T-helper 17 cell (primary cell): ENCODE measurements around the gene BEGAIN. TPM values are rescaled to one million over a fixed set of nuclear protein-coding genes. Genes with fewer than 3 reads are reported as not detected.
"Not testable (repeated sequence)": the region's sequence is repeated elsewhere in the genome, so short reads cannot be mapped to it uniquely, and the experiment has no call there.

Experiments
- ATAC-seq: fragments of 150-1000 bp; cut with Tn5 transposase; 2 replicates; pipeline ENCODE4 v1.10.0; 2021; ENCODE audit warnings: mild to moderate bottlenecking, moderate library complexity
- DNase-seq, 3 donors: peaks; one replicate each; pipeline versions ENCODE4 v3.0.0 to v3.0.0-alpha.2; 2020 to 2021
- H3K9me3 ChIP-seq: one replicate; pipeline ENCODE4 v1.7.0; 2013; ENCODE audit warnings: low read length, mild to moderate bottlenecking; ENCODE audit not compliant: control insufficient read depth, poor library complexity, severe bottlenecking
- H3K27ac Mint-ChIP-seq: one replicate; pipeline ENCODE4 v1.8.0; 2022; ENCODE audit warnings: mild to moderate bottlenecking, moderate library complexity, mixed read lengths
- H3K27me3 Mint-ChIP-seq: one replicate; pipeline ENCODE4 v1.8.0; 2022; ENCODE audit warnings: mixed read lengths
- H3K36me3 Mint-ChIP-seq: one replicate; pipeline ENCODE4 v1.8.0; 2022; ENCODE audit warnings: low read depth, mixed read lengths
- H3K4me1 Mint-ChIP-seq: one replicate; pipeline ENCODE4 v1.8.0; 2022; ENCODE audit warnings: mild to moderate bottlenecking, mixed read lengths
- H3K4me3 Mint-ChIP-seq: one replicate; pipeline ENCODE4 v1.8.0; 2022; ENCODE audit warnings: mild to moderate bottlenecking, moderate library complexity, mixed read lengths
- total RNA-seq, 4 donors: library from RNA in 2 of 4; stranded (reverse) in 2 of 4; gene quantifications; one replicate each; pipeline ENCODE4 v1.2.3 and lab custom pipeline; 2022 to 2026

Gene BEGAIN
- total RNA-seq, 2 donors from 2014 or later: 0.50 to 4.5 TPM

GRCh38 chr14:100530270-100531072 is 56.7 kb downstream of the BEGAIN start:
- Mint-ChIP-seq H3K27ac (no peak overlapping the region), H3K4me1 (no peaks in the 10 kb centered on the region), H3K36me3 (no peaks in the 10 kb centered on the region), H3K27me3 (no peaks in the 10 kb centered on the region), H3K4me3 (no peak overlapping the region)
- DNase-seq (peak in 2 of 3 donors; percentile 3), ATAC-seq (no peak)
- H3K9me3 ChIP-seq: no peaks in the 10 kb centered on the region

- H3K9me3 ChIP-seq: no peaks in the 10 kb centered on the region
- H3K4me3 Mint-ChIP-seq: no peak overlapping the region
- no peaks in the 10 kb centered on the region for H3K27me3 Mint-ChIP-seq
- peak in 2 of 3 donors; percentile 4 to 6 for DNase-seq
- H3K36me3 Mint-ChIP-seq: no peaks in the 10 kb centered on the region
- no peak overlapping the region for H3K27ac Mint-ChIP-seq
- no peaks in the 10 kb centered on the region for H3K4me1 Mint-ChIP-seq
- no peak for ATAC-seq
Observed at GRCh38 chr14:100529561-100530031, 57.6 kb downstream of the BEGAIN start.

GRCh38 chr14:100528962-100529560 is 58.2 kb downstream of the BEGAIN start:
- ATAC-seq (no peak), DNase-seq (peak in 2 of 3 donors; percentile 7 to 8)
- H3K9me3 ChIP-seq: no peaks in the 10 kb centered on the region
- no peaks in the 10 kb centered on the region for H3K36me3 Mint-ChIP-seq
- H3K4me3 Mint-ChIP-seq: no peak overlapping the region
- H3K27me3 Mint-ChIP-seq: no peaks in the 10 kb centered on the region
- no peaks in the 10 kb centered on the region for H3K4me1 Mint-ChIP-seq
- no peak overlapping the region for H3K27ac Mint-ChIP-seq

- DNase-seq: no peak
- H3K4me1 Mint-ChIP-seq: no peaks in the 10 kb centered on the region
Observed at GRCh38 chr14:100526632-100527031, 60.6 kb downstream of the BEGAIN start.

GRCh38 chr14:100526057-100526456 is 61.2 kb downstream of the BEGAIN start:
- Mint-ChIP-seq H3K27ac (no peak overlapping the region), H3K27me3 (no peaks in the 10 kb centered on the region), H3K36me3 (no peaks in the 10 kb centered on the region), H3K4me1 (peaks cover 3% of the 10 kb centered on the region), H3K4me3 (no peak overlapping the region)
- ATAC-seq: no peak
- H3K9me3 ChIP-seq: no peaks in the 10 kb centered on the region
- no peak for DNase-seq

More at GRCh38 chr14:100526632-100527031, 60.6 kb downstream of the BEGAIN start:
- Mint-ChIP-seq H3K4me3 (no peak overlapping the region), H3K36me3 (no peaks in the 10 kb centered on the region), H3K27me3 (no peaks in the 10 kb centered on the region), H3K27ac (no peak overlapping the region)
- ATAC-seq: no peak
- no peaks in the 10 kb centered on the region for H3K9me3 ChIP-seq

- H3K36me3 Mint-ChIP-seq: no peaks in the 10 kb centered on the region
- no peak overlapping the region for H3K4me3 Mint-ChIP-seq
- H3K27me3 Mint-ChIP-seq: no peaks in the 10 kb centered on the region
- peaks cover 3% of the 10 kb centered on the region for H3K4me1 Mint-ChIP-seq
- ATAC-seq (no peak), DNase-seq (no peak)
- no peaks in the 10 kb centered on the region for H3K9me3 ChIP-seq
- H3K27ac Mint-ChIP-seq: no peak overlapping the region
Observed at GRCh38 chr14:100525615-100526014, 61.6 kb downstream of the BEGAIN start.

GRCh38 chr14:100524933-100525243 is 62.3 kb downstream of the BEGAIN start:
- Mint-ChIP-seq H3K27me3 (no peaks in the 10 kb centered on the region), H3K4me1 (peaks cover 3% of the 10 kb centered on the region), H3K4me3 (no peak overlapping the region), H3K27ac (no peak overlapping the region), H3K36me3 (no peaks in the 10 kb centered on the region)
- DNase-seq (peak in 1 of 3 donors; percentile 7), ATAC-seq (peak; percentile 42)
- no peaks in the 10 kb centered on the region for H3K9me3 ChIP-seq

- Mint-ChIP-seq H3K4me3 (no peak overlapping the region), H3K27ac (no peak overlapping the region), H3K36me3 (no peaks in the 10 kb centered on the region), H3K4me1 (peaks cover 3% of the 10 kb centered on the region), H3K27me3 (no peaks in the 10 kb centered on the region)
- H3K9me3 ChIP-seq: no peaks in the 10 kb centered on the region
- no peak for DNase-seq
- ATAC-seq: no peak
Observed at GRCh38 chr14:100524233-100524932, 62.8 kb downstream of the BEGAIN start.

GRCh38 chr14:100523843-100524169 is 63.4 kb downstream of the BEGAIN start:
- peaks cover 2% of the 10 kb centered on the region for H3K36me3 Mint-ChIP-seq
- no peak for ATAC-seq
- no peaks in the 10 kb centered on the region for H3K27me3 Mint-ChIP-seq
- no peaks in the 10 kb centered on the region for H3K9me3 ChIP-seq
- H3K4me3 Mint-ChIP-seq: no peak overlapping the region
- no peak for DNase-seq
- H3K4me1 Mint-ChIP-seq: peaks cover 3% of the 10 kb centered on the region
- no peak overlapping the region for H3K27ac Mint-ChIP-seq

- DNase-seq (no peak), ATAC-seq (no peak)
- Mint-ChIP-seq H3K27me3 (no peaks in the 10 kb centered on the region), H3K4me1 (peaks cover 3% of the 10 kb centered on the region), H3K4me3 (no peak overlapping the region), H3K36me3 (peaks cover 2% of the 10 kb centered on the region), H3K27ac (no peak overlapping the region)
- no peaks in the 10 kb centered on the region for H3K9me3 ChIP-seq
Observed at GRCh38 chr14:100523131-100523842, 63.9 kb downstream of the BEGAIN start.

- Mint-ChIP-seq H3K36me3 (peaks cover 2% of the 10 kb centered on the region), H3K4me3 (no peak overlapping the region), H3K27me3 (no peaks in the 10 kb centered on the region), H3K27ac (no peak overlapping the region), H3K4me1 (peaks cover 3% of the 10 kb centered on the region)
- ATAC-seq (no peak), DNase-seq (peak in 1 of 3 donors; percentile 6)
- H3K9me3 ChIP-seq: no peaks in the 10 kb centered on the region
Observed at GRCh38 chr14:100522616-100523099, 64.6 kb downstream of the BEGAIN start.

- H3K4me1 Mint-ChIP-seq, DNase-seq, H3K4me3 Mint-ChIP-seq, H3K36me3 Mint-ChIP-seq, H3K27ac Mint-ChIP-seq, H3K9me3 ChIP-seq, ATAC-seq, H3K27me3 Mint-ChIP-seq: not testable (repeated sequence)
Observed at GRCh38 chr14:100506053-100506452, 81.2 kb downstream of the BEGAIN start.
